Thyroid gland (tissue), 4 donors: ENCODE measurements around the gene ALDH3B2.

Source experiments
- CTCF ChIP-seq, 6 experiments: fragments of 200-600 bp in 3 of 6; fragments of 450-650 bp in 3 of 6; sonication (generic) in 3 of 6; IDR thresholded peaks; one replicate each; pipeline ENCODE4 v1.5.1; 2016 to 2019; ENCODE audit warnings: antibody characterized with exemption in 6 of 6, mild to moderate bottlenecking in 2 of 6, inconsistent platforms in 1 of 6, moderate library complexity in 1 of 6
- POLR2A ChIP-seq, 2 donors: fragments of 450-650 bp; IDR thresholded peaks; one replicate each; pipeline ENCODE4 v1.6.1; 2017; ENCODE audit warnings: antibody characterized with exemption in 2 of 2, mild to moderate bottlenecking in 2 of 2, moderate library complexity in 1 of 2

DNA sequence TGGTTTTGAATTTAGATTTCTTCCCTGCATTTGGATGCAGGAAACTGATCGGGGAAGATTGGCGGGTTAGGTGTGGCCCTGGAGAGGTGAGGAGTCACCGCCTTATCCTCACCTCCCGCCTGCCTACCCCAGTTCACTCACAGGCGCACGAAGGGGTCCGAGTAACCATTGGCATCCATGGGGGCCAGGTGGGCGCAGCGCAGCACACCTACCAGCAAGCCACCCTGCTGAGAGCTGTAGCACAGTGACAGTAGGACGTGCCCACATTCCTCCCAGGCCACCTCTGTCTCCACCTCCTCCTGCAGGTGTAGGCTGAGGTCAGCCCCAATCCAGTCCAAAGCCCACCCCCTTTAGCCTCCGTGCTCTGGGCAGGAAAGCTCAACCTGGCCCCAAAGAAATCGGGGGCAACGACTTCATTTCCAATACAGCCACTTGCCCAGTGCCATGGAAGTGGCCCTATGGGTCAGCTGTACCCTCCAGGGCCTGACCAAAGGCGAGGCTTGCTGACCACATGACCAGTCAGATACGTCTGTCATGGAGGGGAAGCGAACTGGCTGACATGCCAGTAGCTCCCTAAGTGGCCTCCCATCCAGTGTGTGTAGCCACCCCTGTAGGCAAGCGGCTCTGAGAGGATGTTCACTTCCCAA, 61.0 kb downstream of the ALDH3B2 start:
- TF ChIP-seq POLR2A (IDR thresholded peaks at IDR 0.05) (no peak), CTCF (IDR thresholded peaks at IDR 0.05) (no peak)
